ENCODE measurements around the gene BZW2.

DNA sequence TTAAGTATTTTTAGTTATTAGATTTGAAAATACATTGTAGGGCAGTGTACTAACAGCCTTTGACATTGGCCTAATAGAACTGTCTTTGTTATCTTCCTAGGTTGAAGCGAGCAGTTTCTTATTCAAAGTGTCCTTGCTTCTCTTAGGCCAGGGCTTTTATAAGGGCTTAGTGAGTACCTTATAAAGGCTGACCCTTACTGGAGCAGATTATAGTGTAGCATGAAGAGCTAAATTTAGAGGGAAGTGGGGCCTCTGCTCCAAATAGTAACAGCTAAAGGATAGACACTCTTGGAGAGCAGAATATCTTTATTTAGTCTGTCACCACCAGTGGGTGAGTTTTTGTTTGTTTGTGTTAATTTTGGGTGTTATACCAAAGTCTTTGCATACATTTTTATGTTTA lies 15.9 kb downstream of the BZW2 start:
- TF ChIP-seq, protein P1, sequence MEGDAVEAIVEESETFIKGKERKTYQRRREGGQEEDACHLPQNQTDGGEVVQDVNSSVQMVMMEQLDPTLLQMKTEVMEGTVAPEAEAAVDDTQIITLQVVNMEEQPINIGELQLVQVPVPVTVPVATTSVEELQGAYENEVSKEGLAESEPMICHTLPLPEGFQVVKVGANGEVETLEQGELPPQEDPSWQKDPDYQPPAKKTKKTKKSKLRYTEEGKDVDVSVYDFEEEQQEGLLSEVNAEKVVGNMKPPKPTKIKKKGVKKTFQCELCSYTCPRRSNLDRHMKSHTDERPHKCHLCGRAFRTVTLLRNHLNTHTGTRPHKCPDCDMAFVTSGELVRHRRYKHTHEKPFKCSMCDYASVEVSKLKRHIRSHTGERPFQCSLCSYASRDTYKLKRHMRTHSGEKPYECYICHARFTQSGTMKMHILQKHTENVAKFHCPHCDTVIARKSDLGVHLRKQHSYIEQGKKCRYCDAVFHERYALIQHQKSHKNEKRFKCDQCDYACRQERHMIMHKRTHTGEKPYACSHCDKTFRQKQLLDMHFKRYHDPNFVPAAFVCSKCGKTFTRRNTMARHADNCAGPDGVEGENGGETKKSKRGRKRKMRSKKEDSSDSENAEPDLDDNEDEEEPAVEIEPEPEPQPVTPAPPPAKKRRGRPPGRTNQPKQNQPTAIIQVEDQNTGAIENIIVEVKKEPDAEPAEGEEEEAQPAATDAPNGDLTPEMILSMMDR (IDR thresholded peaks at IDR 0.05): no peak
- no peak for TF ChIP-seq POLR2A (IDR thresholded peaks at IDR 0.05)

All from right lobe of liver (tissue), 4 donors.